Stimulated activated CD4-positive, alpha-beta T cell treated with anti-CD3 and anti-CD28 coated beads, Interleukin-12 subunit alpha, Interleukin-12 subunit beta, amount 100 ng/mL, for 4 hours (primary cell): ENCODE results near the gene ATG2A.
A peak's percentile ranks its signal among the peaks of the same experiment; 100 is the strongest.
"Not testable (repeated sequence)": the region's sequence is repeated elsewhere in the genome, so short reads cannot be mapped to it uniquely, and the experiment has no call there.

Experiments
- DNase-seq: peaks from one replicate; pipeline ENCODE4 v3.0.0-alpha.2; 2020

ATG2A gene

DNA sequence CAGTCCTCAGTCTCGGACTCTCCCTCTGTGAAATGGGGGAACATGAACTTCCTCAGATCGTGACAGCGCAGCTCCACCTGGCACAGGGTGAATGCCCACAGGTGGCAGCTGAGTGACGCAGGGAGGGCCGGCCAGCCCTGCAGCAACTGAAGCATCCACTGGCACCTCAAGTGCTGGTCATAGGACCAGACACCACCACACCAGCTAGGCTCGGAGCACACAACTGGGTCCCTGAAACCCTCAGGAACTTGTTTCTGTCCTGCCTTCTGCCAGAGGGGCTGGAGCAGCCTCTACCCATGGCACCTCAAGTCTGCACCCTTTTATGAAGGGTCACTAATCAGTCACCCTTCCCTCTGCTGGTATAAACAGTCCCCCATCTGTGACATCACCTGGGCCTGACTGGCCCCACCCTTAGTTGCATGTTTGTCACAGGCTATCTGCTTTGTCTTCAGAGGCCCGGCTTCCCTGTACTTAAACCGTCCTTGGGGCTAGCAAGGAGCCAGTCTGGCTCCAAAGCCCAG is 65.1 kb downstream of the ATG2A start:
- no peak for DNase-seq

GRCh38 chr11:64850979-64851567 is 65.9 kb downstream of the ATG2A start:
- DNase-seq = no peak

DNA sequence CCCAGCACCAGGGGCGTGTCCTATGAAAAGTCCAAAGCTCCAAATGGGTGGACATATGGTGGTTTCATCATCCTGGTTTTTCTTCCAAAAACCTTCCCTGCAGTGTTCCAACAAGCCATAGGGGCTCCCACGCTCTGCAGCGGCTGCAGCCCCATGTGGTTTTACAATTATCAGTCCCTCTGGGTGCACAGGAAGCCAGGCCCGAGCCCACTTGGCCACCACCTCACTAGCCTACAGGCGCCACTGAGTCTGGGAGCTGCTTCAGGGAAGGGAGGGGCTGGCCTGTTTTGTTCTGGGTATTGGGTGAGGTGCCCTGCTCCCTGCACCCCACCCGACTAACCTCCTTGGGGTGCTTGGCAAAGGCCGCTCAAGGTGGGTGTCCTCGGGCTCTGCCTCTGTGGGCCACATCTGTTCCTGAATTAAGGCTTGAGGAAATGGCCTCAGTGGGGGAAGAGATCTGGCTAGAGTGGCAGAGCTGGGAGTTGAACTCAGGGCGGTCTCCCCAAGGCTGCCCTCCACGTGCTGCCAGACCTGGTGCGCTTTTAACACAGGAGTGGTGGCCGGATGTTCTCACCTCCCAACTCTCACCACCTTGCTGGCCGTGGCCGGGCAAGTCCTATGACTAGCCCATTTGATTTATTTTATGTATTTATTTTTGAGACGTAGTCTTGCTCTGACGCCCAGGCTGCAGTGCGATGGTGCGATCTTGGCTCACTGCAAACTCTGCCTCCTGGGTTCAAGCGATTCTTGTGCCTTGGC is 67.2 kb downstream of the ATG2A start:
- DNase-seq = no peak

DNA sequence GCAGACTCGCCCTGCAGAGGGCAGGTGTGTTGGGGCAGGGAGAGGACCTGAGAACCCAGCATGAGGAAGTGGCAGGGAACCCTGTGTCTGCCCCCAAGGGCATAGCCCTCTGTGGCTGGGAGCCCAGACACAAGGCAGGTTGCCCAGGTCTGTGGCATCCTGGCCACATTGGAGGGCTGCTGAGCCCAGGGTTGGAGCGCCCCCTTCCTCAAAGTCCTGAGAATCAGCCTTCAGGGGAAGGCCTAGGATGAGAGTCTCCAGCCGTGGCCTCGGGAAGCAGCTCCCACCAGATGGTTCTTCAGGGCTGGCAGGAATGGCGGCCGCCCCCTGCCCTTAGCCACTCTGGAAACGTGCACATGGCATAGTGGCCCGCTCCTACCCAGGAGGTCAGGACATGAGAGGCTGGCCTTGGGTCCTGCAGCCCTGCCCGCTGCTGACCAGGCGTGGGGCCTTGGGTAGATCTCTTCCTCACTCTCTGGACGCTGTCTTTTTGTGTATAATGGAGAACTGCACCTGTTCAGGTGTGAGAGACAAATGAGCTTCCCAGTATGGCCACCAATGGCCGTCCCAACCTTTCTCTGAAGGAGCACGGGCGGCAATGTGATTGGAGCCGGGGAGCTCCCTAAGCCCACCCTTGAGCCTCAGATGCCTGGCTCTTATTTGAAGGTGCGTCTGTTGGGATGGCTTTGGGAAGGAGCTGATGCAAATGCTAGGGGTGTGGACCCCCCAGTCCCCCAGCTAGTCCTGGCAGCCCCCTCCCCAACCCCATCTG is 68.0 kb downstream of the ATG2A start:
- no peak for DNase-seq

- no peak for DNase-seq
These were observed 68.7 kb downstream of the ATG2A start for GRCh38 chr11:64848214-64848825.

DNA sequence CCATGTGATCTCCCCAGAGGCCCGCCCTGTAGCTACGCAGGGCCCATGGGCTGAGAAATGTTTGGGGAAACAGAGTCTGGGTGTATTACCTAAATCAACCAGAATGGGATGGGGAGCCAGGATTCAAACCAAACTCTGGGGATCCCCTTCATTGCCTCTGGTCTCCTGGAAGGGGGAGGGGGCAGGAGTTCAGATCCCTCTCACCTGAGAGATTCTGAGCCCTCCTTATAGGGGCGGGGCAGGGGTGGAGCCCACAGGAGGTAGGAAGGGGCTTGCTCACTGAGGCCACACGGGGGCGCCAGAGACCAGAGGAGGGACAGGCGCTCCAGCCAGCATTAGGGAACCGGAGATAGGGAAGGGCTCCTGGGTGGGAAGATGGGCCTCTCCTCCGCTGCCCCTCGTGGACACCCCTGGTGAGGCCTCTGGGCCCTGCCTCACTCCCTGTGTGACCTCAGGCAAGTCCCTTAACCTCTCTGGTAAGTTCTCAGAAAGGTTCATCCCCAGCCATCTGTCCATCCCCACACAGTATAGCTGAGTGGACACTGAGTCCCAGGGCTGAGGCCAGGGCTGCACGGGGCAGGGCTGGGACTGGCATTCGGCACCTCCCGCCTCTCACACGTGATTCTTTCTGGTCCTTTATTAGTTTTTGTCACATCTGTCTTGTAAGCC is 69.9 kb downstream of the ATG2A start:
- DNase-seq = peak; percentile 95

DNA sequence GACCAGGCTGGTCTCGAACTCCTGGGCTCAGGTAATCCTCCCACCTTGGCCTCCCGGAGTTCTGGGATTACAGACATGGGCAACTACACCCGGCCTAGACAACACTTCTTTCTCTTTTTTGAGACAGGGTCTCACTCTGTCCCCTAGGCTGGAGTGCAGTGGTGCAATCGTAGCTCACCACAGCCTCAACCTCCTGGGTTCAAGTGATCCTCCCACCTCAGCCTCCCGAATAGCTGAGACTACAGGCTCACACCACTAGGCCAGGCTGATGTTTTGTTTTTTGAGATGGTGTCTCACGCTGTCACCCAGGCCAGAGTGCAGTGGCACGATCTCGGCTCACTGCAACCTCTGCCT is 71.3 kb downstream of the ATG2A start:
- not testable (repeated sequence) for DNase-seq

- DNase-seq = no peak
These were observed 71.8 kb downstream of the ATG2A start for GRCh38 chr11:64845129-64845775.
